Bronchial epithelial cell (primary cell): ENCODE measurements around the gene SCN8A. TPM values are rescaled to one million over a fixed set of nuclear protein-coding genes. Genes with fewer than 3 reads are reported as not detected.

Experiments
- DNase-seq: peaks from one replicate; pipeline ENCODE4 v3.0.0-alpha.2; 2010; ENCODE audit warnings: low read depth
- FAIRE-seq: peaks from 2 replicates; lab custom pipeline; 2011; peaks lifted over from hg19 to GRCh38; lab: Jason Lieb, UNC
- H3K27me3 ChIP-seq: 2 replicates; pipeline ENCODE4 v1.5.1; 2011; ENCODE audit warnings: low read length; ENCODE audit not compliant: control insufficient read depth, insufficient read depth
- H3K36me3 ChIP-seq: 2 replicates; pipeline ENCODE4 v1.5.1; 2011; ENCODE audit warnings: low read length; ENCODE audit not compliant: control insufficient read depth, insufficient read depth
- H3K4me3 ChIP-seq: 2 replicates; pipeline ENCODE4 v1.5.1; 2011; ENCODE audit warnings: mild to moderate bottlenecking, low read depth, low read length, control low read depth
- total RNA-seq: library from RNA; depleted of rRNA; stranded (reverse); fragments of >200 nt; gene quantifications from 2 replicates; pipeline ENCODE4 v1.2.1, GENCODE V29; 2014
- TF ChIP-seq, protein P1 (sequence below): IDR thresholded peaks from 2 replicates; pipeline ENCODE4 v1.5.1; 2011; ENCODE audit warnings: mild to moderate bottlenecking, moderate library complexity, low read length, control low read depth, inconsistent platforms; ENCODE audit not compliant: insufficient read depth, severe bottlenecking

Gene SCN8A
- total RNA-seq, 1 donor from 2014 or later, result under 0.01 TPM

- Histone ChIP-seq H3K27me3 (peaks cover 4% of the 10 kb centered on the region), H3K36me3 (no peaks in the 10 kb centered on the region), H3K4me3 (no peak overlapping the region)
- DNase-seq, result no peak
- FAIRE-seq, result peak; percentile 97
- TF ChIP-seq, protein P1, sequence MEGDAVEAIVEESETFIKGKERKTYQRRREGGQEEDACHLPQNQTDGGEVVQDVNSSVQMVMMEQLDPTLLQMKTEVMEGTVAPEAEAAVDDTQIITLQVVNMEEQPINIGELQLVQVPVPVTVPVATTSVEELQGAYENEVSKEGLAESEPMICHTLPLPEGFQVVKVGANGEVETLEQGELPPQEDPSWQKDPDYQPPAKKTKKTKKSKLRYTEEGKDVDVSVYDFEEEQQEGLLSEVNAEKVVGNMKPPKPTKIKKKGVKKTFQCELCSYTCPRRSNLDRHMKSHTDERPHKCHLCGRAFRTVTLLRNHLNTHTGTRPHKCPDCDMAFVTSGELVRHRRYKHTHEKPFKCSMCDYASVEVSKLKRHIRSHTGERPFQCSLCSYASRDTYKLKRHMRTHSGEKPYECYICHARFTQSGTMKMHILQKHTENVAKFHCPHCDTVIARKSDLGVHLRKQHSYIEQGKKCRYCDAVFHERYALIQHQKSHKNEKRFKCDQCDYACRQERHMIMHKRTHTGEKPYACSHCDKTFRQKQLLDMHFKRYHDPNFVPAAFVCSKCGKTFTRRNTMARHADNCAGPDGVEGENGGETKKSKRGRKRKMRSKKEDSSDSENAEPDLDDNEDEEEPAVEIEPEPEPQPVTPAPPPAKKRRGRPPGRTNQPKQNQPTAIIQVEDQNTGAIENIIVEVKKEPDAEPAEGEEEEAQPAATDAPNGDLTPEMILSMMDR, result no peak
Measured at GRCh38 chr12:51833448-51834227, 242.6 kb downstream of the SCN8A start.

- peaks cover 9% of the 10 kb centered on the region for H3K27me3 ChIP-seq
- H3K4me3 ChIP-seq, result no peak overlapping the region
- TF ChIP-seq, protein P1, result no peak
- H3K36me3 ChIP-seq, result no peaks in the 10 kb centered on the region
- DNase-seq (no peak), FAIRE-seq (no peak)
Measured at GRCh38 chr12:51834411-51834810, 243.4 kb downstream of the SCN8A start.

DNA sequence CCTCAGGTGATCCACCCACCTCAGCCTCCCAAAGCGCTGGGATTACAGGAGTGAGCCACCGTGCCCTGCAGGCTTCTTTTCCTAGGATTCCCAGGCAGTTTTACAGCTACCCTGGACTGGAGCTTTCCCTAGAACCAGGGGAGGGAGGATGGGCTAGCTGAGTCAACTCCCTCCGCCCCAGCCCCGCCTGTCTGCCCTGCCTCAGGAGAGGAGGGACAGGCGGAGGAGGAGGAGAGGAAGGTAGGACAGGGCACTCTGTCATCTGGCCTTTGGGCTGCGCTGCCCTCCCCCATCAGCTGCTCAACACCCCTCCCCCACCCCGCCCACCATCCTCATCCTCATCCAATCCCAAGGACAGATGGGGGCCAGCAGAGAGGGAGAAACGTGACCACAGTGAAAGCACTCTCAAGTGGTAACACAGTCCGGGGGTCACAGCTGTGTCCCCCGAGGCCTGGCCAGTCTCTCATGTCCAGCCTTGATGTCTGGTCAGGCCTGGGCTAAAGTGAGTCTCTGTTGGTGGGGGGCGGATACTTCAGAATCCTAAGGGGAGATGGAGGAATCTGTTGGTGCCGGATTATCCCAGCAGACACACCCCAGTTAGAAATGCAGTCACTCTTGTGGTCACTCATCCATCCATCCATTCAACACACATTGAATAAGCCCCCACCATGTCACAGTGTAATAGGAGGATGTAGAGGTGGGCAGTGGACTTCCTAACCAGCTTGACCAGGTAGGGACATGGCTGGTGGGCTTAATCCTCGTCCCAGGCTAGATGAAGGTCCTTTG lies 245.2 kb downstream of the SCN8A start:
- peak; percentile 40 for DNase-seq
- TF ChIP-seq, protein P1, result no peak
- Histone ChIP-seq H3K36me3 (no peaks in the 10 kb centered on the region), H3K4me3 (no peak overlapping the region), H3K27me3 (peaks cover 16% of the 10 kb centered on the region)
- FAIRE-seq, result no peak

DNA sequence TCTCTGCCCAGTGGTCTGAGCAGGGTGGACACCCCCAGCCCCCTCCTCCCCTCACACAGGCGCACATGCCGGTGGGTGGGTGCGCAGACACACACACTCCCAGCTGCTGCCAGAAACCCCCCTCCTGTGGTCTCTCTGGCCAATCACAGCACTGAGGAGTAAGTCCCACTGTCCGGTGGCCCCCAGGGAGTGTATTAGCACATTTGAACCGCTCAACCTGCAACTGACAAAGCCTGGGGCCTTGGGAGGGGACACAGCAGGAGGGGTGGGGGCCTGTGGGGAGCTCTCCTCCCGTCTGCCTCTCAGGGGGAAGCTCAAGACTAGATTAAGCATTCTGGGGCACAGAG lies 245.8 kb downstream of the SCN8A start:
- FAIRE-seq (no peak), DNase-seq (no peak)
- H3K36me3 ChIP-seq, result no peaks in the 10 kb centered on the region
- TF ChIP-seq, protein P1, result no peak
- no peak overlapping the region for H3K4me3 ChIP-seq
- peaks cover 13% of the 10 kb centered on the region for H3K27me3 ChIP-seq

DNA sequence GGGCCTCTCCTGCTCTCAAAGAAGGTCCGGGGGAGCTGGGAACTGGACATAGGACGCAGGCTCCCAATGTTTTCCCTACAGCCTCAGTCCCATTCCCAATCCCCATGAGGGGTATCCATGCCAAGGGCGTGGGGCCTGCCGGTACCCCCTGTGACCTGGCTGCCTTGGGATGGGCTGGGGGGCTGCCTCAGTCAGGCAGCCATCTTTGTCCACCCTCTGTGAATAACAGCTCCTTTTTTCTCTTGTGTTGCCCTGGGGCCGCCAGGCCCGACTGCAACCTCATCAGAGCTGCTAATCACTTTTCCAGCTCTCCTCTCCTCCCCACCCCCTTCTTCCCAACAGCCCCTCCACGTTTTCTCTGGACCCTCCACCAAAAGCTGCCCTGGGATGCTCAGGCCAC lies 246.3 kb downstream of the SCN8A start:
- no peak overlapping the region for H3K4me3 ChIP-seq
- peaks cover 15% of the 10 kb centered on the region for H3K27me3 ChIP-seq
- DNase-seq, result no peak
- H3K36me3 ChIP-seq, result no peaks in the 10 kb centered on the region
- TF ChIP-seq, protein P1, result no peak
- no peak for FAIRE-seq
